SH-SY5Y (cell line): ENCODE measurements around the gene DSP.

ENCODE experiments used
- GATA2 ChIP-seq: IDR thresholded peaks from 2 replicates; pipeline ENCODE4 v1.6.1; 2011; ENCODE audit warnings: mild to moderate bottlenecking, low read depth, low read length
- GATA3 ChIP-seq: IDR thresholded peaks from 2 replicates; pipeline ENCODE4 v1.6.1; 2011; ENCODE audit warnings: low read depth, mild to moderate bottlenecking, low read length, moderate library complexity

DNA sequence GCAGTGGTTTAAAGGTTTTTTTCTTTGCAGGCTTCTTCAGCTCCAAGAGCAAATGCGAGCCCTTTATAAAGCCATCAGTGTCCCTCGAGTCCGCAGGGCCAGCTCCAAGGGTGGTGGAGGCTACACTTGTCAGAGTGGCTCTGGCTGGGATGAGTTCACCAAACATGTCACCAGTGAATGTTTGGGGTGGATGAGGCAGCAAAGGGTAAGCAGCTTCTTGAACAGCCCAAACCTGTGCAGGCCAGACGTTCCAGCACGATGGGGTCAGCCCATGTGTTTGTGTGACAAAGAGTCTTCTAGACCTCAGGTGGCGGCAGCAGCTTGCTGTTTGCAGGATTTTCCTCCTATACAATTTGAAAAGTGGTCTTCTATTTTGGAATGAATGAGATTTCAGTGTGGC lies 17.7 kb downstream of the DSP start:
- TF ChIP-seq GATA3 (no peak), GATA2 (no peak)
